H1 (cell line): ENCODE data around the gene TADA3. TPM values are rescaled to one million over a fixed set of nuclear protein-coding genes. Genes with fewer than 3 reads are reported as not detected.

Experiments used
- CTCF ChIA-PET: fragments of 300-600 bp; sonication (Branson Sonifier 250); formaldehyde crosslinking; loops from one replicate; lab custom pipeline; 2021; ENCODE audit not compliant: partially characterized antibody; lab: Charles Lee
- POLR2A ChIA-PET: fragments of 300-600 bp; sonication (Branson Sonifier 250); formaldehyde crosslinking; loops from one replicate; lab custom pipeline; 2021; ENCODE audit warnings: inconsistent platforms; ENCODE audit not compliant: partially characterized antibody; lab: Charles Lee
- DNase-seq, 2 experiments: peaks; one replicate each; pipeline versions ENCODE4 v3.0.0 to v3.0.0-alpha.2; 2010 to 2022; ENCODE audit warnings: low spot score in 2 of 2, low read depth in 1 of 2, mixed read lengths in 1 of 2
- FAIRE-seq: peaks from 2 replicates; lab custom pipeline; 2011; peaks lifted over from hg19 to GRCh38; lab: Jason Lieb, UNC
- H2AFZ ChIP-seq: 2 replicates; pipeline ENCODE4 v1.8.1; 2012; ENCODE audit warnings: low read length, inconsistent platforms
- H2AK5ac ChIP-seq: 2 replicates; pipeline ENCODE4 v1.6.1; 2013; ENCODE audit warnings: low read depth, low read length
- H2BK120ac ChIP-seq: replicated peaks from 2 replicates; pipeline ENCODE3; 2013; ENCODE audit warnings: low read depth, low read length, inconsistent platforms
- H2BK12ac ChIP-seq: 2 replicates; pipeline ENCODE4 v1.6.1; 2013; ENCODE audit warnings: low read depth, low read length
- H2BK15ac ChIP-seq: 2 replicates; pipeline ENCODE4 v1.6.1; 2013; ENCODE audit warnings: low read length
- H2BK20ac ChIP-seq: 2 replicates; pipeline ENCODE4 v1.6.1; 2013; ENCODE audit warnings: low read length
- H2BK5ac ChIP-seq: 2 replicates; pipeline ENCODE4 v1.6.1; 2013; ENCODE audit warnings: low read depth, low read length
- H3K14ac ChIP-seq: 2 replicates; pipeline ENCODE4 v1.6.1; 2013; ENCODE audit warnings: inconsistent platforms; ENCODE audit not compliant: insufficient read length
- H3K18ac ChIP-seq: 2 replicates; pipeline ENCODE4 v1.6.1; 2013; ENCODE audit warnings: low read length; ENCODE audit errors: extremely low read depth
- H3K23ac ChIP-seq: 2 replicates; pipeline ENCODE4 v1.6.1; 2013; ENCODE audit warnings: inconsistent platforms; ENCODE audit not compliant: insufficient read length
- H3K23me2 ChIP-seq: 2 replicates; pipeline ENCODE4 v1.6.1; 2013; ENCODE audit warnings: low read depth, low read length
- H3K27ac ChIP-seq: 2 replicates; pipeline ENCODE4 v1.6.1; 2011; ENCODE audit warnings: low read depth, low read length, inconsistent platforms
- H3K27me3 ChIP-seq, 4 experiments: replicated peaks in 1 of 4; 1 replicate in 1 of 4; 2 replicates in 3 of 4; pipeline versions ENCODE4 v1.6.1 to v1.8.1; 2011 to 2013; ENCODE audit warnings: low read length in 3 of 4, mild to moderate bottlenecking in 3 of 4, inconsistent platforms in 2 of 4, mixed read lengths in 2 of 4, moderate library complexity in 1 of 4; ENCODE audit not compliant: control insufficient read depth in 3 of 4, insufficient read depth in 3 of 4; ENCODE audit errors: extremely low read depth in 1 of 4
- H3K36me3 ChIP-seq, 4 experiments: 2 replicates each; pipeline versions ENCODE4 v1.6.1 to v1.8.1; 2011 to 2013; ENCODE audit warnings: mild to moderate bottlenecking in 4 of 4, low read length in 3 of 4, moderate library complexity in 2 of 4, control low read depth in 1 of 4, inconsistent platforms in 1 of 4; ENCODE audit not compliant: insufficient read depth in 4 of 4, control insufficient read depth in 2 of 4
- H3K4ac ChIP-seq: replicated peaks from 2 replicates; pipeline ENCODE3; 2013; ENCODE audit warnings: low read length, low read depth, mixed read lengths, inconsistent platforms; ENCODE audit not compliant: insufficient read length
- H3K4me1 ChIP-seq, 4 experiments: replicated peaks in 1 of 4; 1 replicate in 1 of 4; 2 replicates in 3 of 4; pipeline versions ENCODE4 v1.6.1 to v1.8.1; 2011 to 2013; ENCODE audit warnings: low read length in 3 of 4, inconsistent platforms in 2 of 4, mixed read lengths in 1 of 4; ENCODE audit not compliant: insufficient read depth in 4 of 4, control insufficient read depth in 3 of 4
- H3K4me2 ChIP-seq, 2 experiments: 2 replicates each; pipeline versions ENCODE4 v1.6.1 to v1.8.1; 2011 to 2013; ENCODE audit warnings: low read depth in 2 of 2, low read length in 2 of 2, control low read depth in 1 of 2, inconsistent platforms in 1 of 2, mild to moderate bottlenecking in 1 of 2; ENCODE audit not compliant: insufficient read depth in 1 of 2
- H3K4me3 ChIP-seq, 4 experiments: fragments of 200-600, 300-600 bp in 1 of 4; sonication (generic), shearing (Covaris generic), sonication (Bioruptor Twin) in 1 of 4; 2 replicates each; pipeline versions ENCODE4 v1.5.1 to v1.8.1; 2011 to 2016; ENCODE audit warnings: low read length in 4 of 4, low read depth in 3 of 4, control low read depth in 2 of 4, inconsistent platforms in 2 of 4, mild to moderate bottlenecking in 2 of 4, mixed read lengths in 1 of 4, moderate library complexity in 1 of 4; ENCODE audit not compliant: insufficient read depth in 2 of 4; ENCODE audit errors: extremely low read depth in 1 of 4
- H3K56ac ChIP-seq: replicated peaks from 2 replicates; pipeline ENCODE3; 2013; ENCODE audit warnings: low read depth, mild to moderate bottlenecking, mixed read lengths, low read length, inconsistent platforms; ENCODE audit not compliant: insufficient read length
- H3K79me1 ChIP-seq: 2 replicates; pipeline ENCODE4 v1.6.1; 2013; ENCODE audit warnings: low read depth, low read length, control low read depth
- H3K79me2 ChIP-seq, 2 experiments: 2 replicates each; pipeline versions ENCODE4 v1.6.1 to v1.8.1; 2012 to 2013; ENCODE audit warnings: low read length in 2 of 2, mild to moderate bottlenecking in 2 of 2, inconsistent platforms in 1 of 2; ENCODE audit not compliant: insufficient read depth in 2 of 2, control insufficient read depth in 1 of 2
- H3K9ac ChIP-seq, 4 experiments: replicated peaks in 1 of 4; 1 replicate in 1 of 4; 2 replicates in 3 of 4; pipeline versions ENCODE4 v1.6.1 to v1.8.1; 2011 to 2013; ENCODE audit warnings: low read depth in 3 of 4, low read length in 3 of 4, control low read depth in 2 of 4, mild to moderate bottlenecking in 2 of 4, moderate library complexity in 2 of 4, inconsistent platforms in 1 of 4; ENCODE audit errors: extremely low read depth in 1 of 4
- H3K9me3 ChIP-seq, 2 experiments: 2 replicates each; pipeline versions ENCODE4 v1.6.1 to v1.8.1; 2012 to 2013; ENCODE audit warnings: mild to moderate bottlenecking in 2 of 2, moderate library complexity in 2 of 2, control low read depth in 1 of 2, inconsistent platforms in 1 of 2, low read depth in 1 of 2, low read length in 1 of 2, mixed read lengths in 1 of 2; ENCODE audit not compliant: insufficient read depth in 2 of 2
- H4K20me1 ChIP-seq, 2 experiments: replicated peaks in 1 of 2; 2 replicates each; pipeline versions ENCODE3 to v1.8.1; 2011 to 2013; ENCODE audit warnings: inconsistent platforms in 2 of 2, low read length in 2 of 2, mild to moderate bottlenecking in 1 of 2; ENCODE audit not compliant: insufficient read depth in 2 of 2, control insufficient read depth in 1 of 2
- H4K5ac ChIP-seq: 2 replicates; pipeline ENCODE4 v1.6.1; 2013; ENCODE audit warnings: low read length, low read depth, mixed read lengths, inconsistent platforms; ENCODE audit not compliant: insufficient read length
- H4K8ac ChIP-seq: 2 replicates; pipeline ENCODE4 v1.8.0; 2013; ENCODE audit warnings: mild to moderate bottlenecking, moderate library complexity, low read length, inconsistent platforms; ENCODE audit not compliant: insufficient read depth; ENCODE audit errors: extremely low read depth
- H4K91ac ChIP-seq: replicated peaks from 2 replicates; pipeline ENCODE3; 2013; ENCODE audit warnings: low read length, mixed read lengths, inconsistent platforms; ENCODE audit not compliant: insufficient read length
- BACH1 ChIP-seq: IDR thresholded peaks from 2 replicates; pipeline ENCODE4 v1.6.1; 2012; ENCODE audit warnings: low read length, improper control_type of control experiment
- BCL11A ChIP-seq, 2 experiments: IDR thresholded peaks; one replicate each; pipeline ENCODE4 v1.6.1; 2011; ENCODE audit warnings: low read depth in 2 of 2, low read length in 2 of 2, mild to moderate bottlenecking in 2 of 2
- CBX8 ChIP-seq: fragments of 300-800, 300-1000 bp; sonication (generic); IDR thresholded peaks from 2 replicates; pipeline ENCODE4 v1.7.1; 2016; ENCODE audit warnings: low read depth, low read length, borderline replicate concordance
- CHD1 ChIP-seq: IDR thresholded peaks from 2 replicates; pipeline ENCODE4 v1.6.1; 2012; ENCODE audit warnings: low read depth, low read length, improper control_type of control experiment
- CHD2 ChIP-seq: IDR thresholded peaks from 2 replicates; pipeline ENCODE4 v1.6.1; 2012; ENCODE audit warnings: low read length, improper control_type of control experiment
- EGR1 ChIP-seq: IDR thresholded peaks from 2 replicates; pipeline ENCODE4 v1.6.1; 2011; ENCODE audit warnings: low read depth, low read length, borderline replicate concordance
- KDM1A ChIP-seq: fragments of 200-600, 300-600 bp; sonication (generic); IDR thresholded peaks from 2 replicates; pipeline ENCODE4 v1.7.1; 2016; ENCODE audit warnings: mild to moderate bottlenecking, low read length, borderline replicate concordance
- POLR2AphosphoS5 ChIP-seq: IDR thresholded peaks from 2 replicates; pipeline ENCODE4 v1.6.1; 2011; ENCODE audit warnings: low read depth, low read length
- RAD21 ChIP-seq, 2 experiments: IDR thresholded peaks in 1 of 2; conservative IDR thresholded peaks in 1 of 2; 2 replicates each; pipeline ENCODE4 v1.6.1; 2011; ENCODE audit warnings: low read depth in 2 of 2, low read length in 2 of 2, improper control_type of control experiment in 1 of 2, inconsistent platforms in 1 of 2, mild to moderate bottlenecking in 1 of 2, moderate library complexity in 1 of 2
- SIN3A ChIP-seq, 2 experiments: IDR thresholded peaks in 1 of 2; conservative IDR thresholded peaks in 1 of 2; 2 replicates each; pipeline ENCODE4 v1.6.1; 2011 to 2012; ENCODE audit warnings: low read length in 2 of 2, improper control_type of control experiment in 1 of 2, low read depth in 1 of 2, mild to moderate bottlenecking in 1 of 2
- SIX5 ChIP-seq: IDR thresholded peaks from 2 replicates; pipeline ENCODE4 v1.6.1; 2011; ENCODE audit warnings: mild to moderate bottlenecking, low read depth, low read length
- TBP ChIP-seq: IDR thresholded peaks from 2 replicates; pipeline ENCODE4 v1.6.1; 2011; ENCODE audit warnings: low read depth, low read length, improper control_type of control experiment
- TCF12 ChIP-seq: IDR thresholded peaks from 2 replicates; pipeline ENCODE4 v1.6.1; 2011; ENCODE audit warnings: low read depth, mild to moderate bottlenecking, low read length
- WGBS, 2 experiments: shearing (Covaris generic) in 1 of 2; methylation state at CpG; one replicate each; pipeline versions ENCODE4 v1.1.6 to v1.1.7; 2013 to 2015; ENCODE audit warnings: low lambda C conversion rate in 2 of 2, mixed read lengths in 2 of 2, inconsistent platforms in 1 of 2, low coverage in 1 of 2, missing lambda C conversion rate in 1 of 2; ENCODE audit not compliant: insufficient replicate concordance in 2 of 2, insufficient coverage in 1 of 2, insufficient read length in 1 of 2; ENCODE audit errors: extremely low coverage in 1 of 2, missing lambda C conversion rate in 1 of 2; 5-methylcytosine and 5-hydroxymethylcytosine counted together
- polyA plus RNA-seq, 7 experiments: library from polyadenylated mRNA; depleted of rRNA in 3 of 7; stranded (reverse) in 5 of 7; unstranded in 2 of 7; fragments of >200 nt in 5 of 7; fragments of 200-250 nt in 2 of 7; gene quantifications; 1 replicate in 5 of 7; 2 replicates in 1 of 7; 4 replicates in 1 of 7; pipeline versions ENCODE4 v1.2.1 to v1.2.3, GENCODE V29; 2011 to 2013; ENCODE audit warnings: missing spikeins in 2 of 7, mixed read lengths in 2 of 7
- total RNA-seq: library from RNA; stranded (reverse); fragmentation: NEBNext Ultra II Directional; extraction: Animal tissue kit (Norgen Biotek cat#: 25700); gene quantifications from 2 replicates; pipeline ENCODE4 v1.2.1, GENCODE V29; 2021

TADA3 gene
- total and polyA plus RNA-seq, 2 of the 8 experiments (the other 6 are each of a cell fraction or from before 2014, with no cell fraction given) = 43.4 to 50.3 TPM

GRCh38 chr3:9797196-9797945, 5.1 kb upstream of the TADA3 start:
- Histone ChIP-seq H4K20me1 (peaks cover 0 to 5% of the 10 kb centered on the region in 2 experiments), H3K4me1 (peaks cover 0 to 3% (median 0%) of the 10 kb centered on the region in 4 experiments; a peak in 1 of 7 replicates), H3K27ac (no peak overlapping the region), H2BK15ac (no peak overlapping the region), H2BK5ac (no peak overlapping the region), H3K56ac (no peak overlapping the region), H3K79me2 (peaks cover 0 to 35% of the 10 kb centered on the region in 2 experiments; a peak in 2 of 4 replicates), H2BK12ac (no peak overlapping the region), H4K8ac (no peak overlapping the region), H2BK120ac (no peak overlapping the region), H3K4me2 (no peak overlapping the region), H4K91ac (no peak overlapping the region), H3K79me1 (peaks cover 4% of the 10 kb centered on the region), H3K4ac (no peak overlapping the region), H3K36me3 (peaks cover 16 to 50% (median 40%) of the 10 kb centered on the region in 4 experiments), H3K14ac (no peak overlapping the region), H3K23ac (no peak overlapping the region), H2AK5ac (no peak overlapping the region), H3K4me3 (no peak overlapping the region), H2AFZ (no peak overlapping the region), H3K9me3 (no peaks in the 10 kb centered on the region), H3K27me3 (no peaks in the 10 kb centered on the region), H3K9ac (no peak overlapping the region), H2BK20ac (no peak overlapping the region), H3K18ac (no peak overlapping the region), H4K5ac (no peak overlapping the region), H3K23me2 (peaks cover 5% of the 10 kb centered on the region)
- 92% methylated on average over 12 of the region's 12 CpGs; no CpG with 5 or more reads in 1 of the 2 experiments for WGBS, 2 experiments
- ChIA-PET CTCF (interaction anchor here (0.6 to 2.3 kb wide), 3 partner anchors 12 to 182 kb away, joined by 3 to 8 read pairs (median 3); partner anchors contain the start of gene TTLL3), POLR2A (interaction anchor here (0.8 to 5.5 kb wide), 3 partner anchors 10 to 118 kb away, joined by 3 to 71 read pairs (median 3); partner anchors contain the start of gene TTLL3)
- FAIRE-seq = no peak
- no peak for DNase-seq
- no peak for TF ChIP-seq CBX8
- no peak for TF ChIP-seq POLR2AphosphoS5
- no peak for TF ChIP-seq SIN3A (conservative IDR thresholded peaks at IDR 0.05 in 1 of 2, IDR thresholded peaks at IDR 0.05 in 1 of 2; ENCODE audit: low read depth in 1 of 2, low read length in 2 of 2)
- TF ChIP-seq SIX5 = no peak
- TF ChIP-seq KDM1A = no peak
- TF ChIP-seq EGR1 = no peak
- TF ChIP-seq BACH1 = no peak
- TF ChIP-seq BCL11A (IDR thresholded peaks at IDR 0.05; ENCODE audit: low read depth in 2 of 2, low read length in 2 of 2) = no peak
- TF ChIP-seq CHD1 = no peak
- TF ChIP-seq RAD21 (IDR thresholded peaks at IDR 0.05 in 1 of 2, conservative IDR thresholded peaks at IDR 0.05 in 1 of 2; ENCODE audit: low read depth in 2 of 2, low read length in 2 of 2) = no peak
- no peak for TF ChIP-seq CHD2
- no peak for TF ChIP-seq TCF12
- TF ChIP-seq TBP = no peak
